Activated CD8-positive, alpha-beta memory T cell treated with anti-CD3 and anti-CD28 coated beads, Interleukin-2, amount 50 U/mL, for 48 hours (primary cell): ENCODE results near the gene CSTF1.
A peak's percentile ranks its signal among the peaks of the same experiment; 100 is the strongest.

Experiments
- DNase-seq: peaks from one replicate; pipeline ENCODE4 v3.0.0-alpha.2; 2020

The CSTF1 gene

GRCh38 chr20:56392132-56392880 is at the start of gene CSTF1, which contains the start of gene AURKA:
TSS of gene CSTF1 (plus strand) at chr20:56392645. CDS start at chr20:56395553, 2,908 bp downstream.
TSS of gene AURKA (minus strand) at chr20:56392215. CDS start at chr20:56388197, 4,018 bp downstream.
- DNase-seq = peak; percentile 99

DNA sequence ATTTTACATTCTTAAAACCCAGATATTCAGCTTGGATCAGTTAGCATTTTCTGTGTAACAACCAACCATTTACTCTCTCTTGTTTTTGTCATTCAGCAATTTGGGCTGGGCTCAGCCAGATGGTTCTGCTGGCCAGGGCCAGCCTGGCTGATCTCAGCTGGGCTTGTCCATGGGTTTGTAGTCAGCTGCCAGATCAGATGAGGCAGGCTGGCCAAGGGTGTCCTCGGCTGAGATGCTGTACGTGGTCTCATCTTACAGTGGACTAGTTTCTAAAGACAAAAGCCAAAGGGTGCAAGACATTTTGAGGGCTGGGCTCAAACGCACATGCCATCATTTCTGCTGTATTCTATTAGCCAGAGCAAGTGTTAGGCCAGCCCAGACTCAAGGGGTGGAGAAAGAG is 49.7 kb upstream of the CSTF1 start:
- no peak for DNase-seq

GRCh38 chr20:56343861-56344381 is 48.5 kb upstream of the CSTF1 start:
- peak; percentile 83 for DNase-seq

GRCh38 chr20:56345911-56346310 is 46.5 kb upstream of the CSTF1 start:
- no peak for DNase-seq

GRCh38 chr20:56347628-56348304 is 44.7 kb upstream of the CSTF1 start:
- DNase-seq = no peak

DNA sequence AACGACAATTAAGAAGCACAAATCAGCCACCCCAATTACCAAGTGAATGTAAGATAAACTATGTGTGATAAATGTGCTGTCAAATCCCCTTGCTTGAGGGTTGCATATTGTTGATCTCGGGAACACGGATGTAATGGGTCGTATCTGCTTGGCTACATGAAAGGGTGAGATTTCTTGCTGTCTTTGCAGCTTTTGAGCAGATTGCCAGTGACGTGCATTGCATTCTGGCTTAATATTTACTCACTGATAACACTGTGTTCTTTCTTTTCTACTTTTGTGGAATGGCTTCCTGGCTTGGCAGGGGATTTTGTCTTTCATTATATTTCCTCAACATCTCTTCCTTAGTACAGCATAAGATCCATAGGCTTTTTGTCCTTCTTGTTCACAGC is 44.1 kb upstream of the CSTF1 start:
- DNase-seq = no peak

GRCh38 chr20:56348746-56349145 is 43.7 kb upstream of the CSTF1 start:
- no peak for DNase-seq

DNA sequence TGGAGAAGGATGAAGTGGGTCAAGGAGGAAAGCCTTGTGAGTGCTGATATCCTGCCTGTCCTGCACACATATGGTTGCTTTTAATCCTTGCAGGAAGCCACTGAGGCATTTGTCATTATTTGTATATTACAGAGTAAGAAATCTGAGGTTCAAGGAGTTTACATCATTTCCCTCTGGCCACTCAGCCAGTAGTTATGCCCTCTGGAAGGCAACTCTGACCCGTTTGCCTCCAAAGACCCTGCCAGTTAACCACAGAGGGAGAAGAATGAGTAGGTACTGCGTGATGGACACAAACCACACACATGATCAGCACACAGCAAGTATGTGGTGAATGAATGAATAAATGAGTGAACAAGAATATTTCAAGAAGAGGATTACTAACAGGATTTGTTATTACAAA is 41.6 kb upstream of the CSTF1 start:
- DNase-seq = no peak

GRCh38 chr20:56352345-56353055 is 39.9 kb upstream of the CSTF1 start:
- DNase-seq = no peak

DNA sequence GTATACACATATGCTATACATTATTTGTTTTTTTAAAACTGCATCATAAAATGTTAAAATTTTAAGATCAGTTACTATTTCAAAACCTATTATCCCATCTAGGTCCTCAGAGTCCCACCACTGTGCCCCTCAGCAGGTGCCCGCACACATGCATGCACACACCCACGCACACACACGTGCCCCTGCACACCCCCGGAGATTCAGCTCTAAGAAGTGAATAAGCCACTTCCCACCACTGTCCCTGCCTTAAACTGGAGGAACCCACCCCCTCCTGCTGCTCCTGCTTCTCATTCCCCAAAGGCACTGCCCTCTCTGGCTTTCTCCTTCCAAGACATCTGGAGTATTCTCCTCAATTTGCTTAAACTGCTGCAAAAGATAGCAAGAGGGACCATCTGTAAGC is 39.1 kb upstream of the CSTF1 start:
- DNase-seq = no peak

GRCh38 chr20:56358070-56358469 is 34.4 kb upstream of the CSTF1 start:
- DNase-seq = no peak

DNA sequence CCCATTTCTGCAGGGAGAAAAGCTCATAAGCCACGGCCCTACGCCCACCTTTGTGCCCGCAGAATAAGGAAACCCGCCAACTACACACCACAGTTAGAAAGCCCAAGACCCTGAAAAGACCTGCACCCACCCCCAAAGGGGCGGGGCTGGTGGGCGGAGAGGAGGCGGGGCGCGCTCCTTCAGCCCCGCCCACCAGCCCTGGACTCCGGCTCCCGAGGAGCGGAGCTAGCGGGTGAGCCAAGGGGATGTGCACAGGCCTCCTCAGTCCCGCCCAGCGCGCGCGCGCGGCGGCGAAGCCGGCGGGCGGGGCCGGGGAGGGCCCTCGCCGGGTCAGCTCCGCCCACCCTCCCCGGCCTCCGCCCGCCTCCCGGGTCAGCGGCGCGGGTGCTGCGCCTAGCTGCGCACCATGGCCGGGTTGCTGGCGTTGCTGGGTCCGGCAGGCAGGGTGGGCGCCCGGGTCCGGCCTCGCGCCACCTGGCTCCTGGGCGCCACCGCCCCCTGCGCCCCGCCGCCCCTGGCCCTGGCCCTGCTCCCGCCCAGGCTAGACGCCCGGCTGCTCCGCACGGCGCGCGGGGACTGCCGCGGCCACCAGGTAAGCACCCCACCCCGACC is 33.7 kb upstream of the CSTF1 start, which contains the start of gene FAM210B:
FAM210B (plus strand) TSS at position 375 of the 612 bp plus-strand sequence; CDS start at position 407, 32 bp downstream.
- DNase-seq = peak; percentile 89

- DNase-seq = peak; percentile 61
Measured at GRCh38 chr20:56359212-56360132, 33.0 kb upstream of the CSTF1 start.

DNA sequence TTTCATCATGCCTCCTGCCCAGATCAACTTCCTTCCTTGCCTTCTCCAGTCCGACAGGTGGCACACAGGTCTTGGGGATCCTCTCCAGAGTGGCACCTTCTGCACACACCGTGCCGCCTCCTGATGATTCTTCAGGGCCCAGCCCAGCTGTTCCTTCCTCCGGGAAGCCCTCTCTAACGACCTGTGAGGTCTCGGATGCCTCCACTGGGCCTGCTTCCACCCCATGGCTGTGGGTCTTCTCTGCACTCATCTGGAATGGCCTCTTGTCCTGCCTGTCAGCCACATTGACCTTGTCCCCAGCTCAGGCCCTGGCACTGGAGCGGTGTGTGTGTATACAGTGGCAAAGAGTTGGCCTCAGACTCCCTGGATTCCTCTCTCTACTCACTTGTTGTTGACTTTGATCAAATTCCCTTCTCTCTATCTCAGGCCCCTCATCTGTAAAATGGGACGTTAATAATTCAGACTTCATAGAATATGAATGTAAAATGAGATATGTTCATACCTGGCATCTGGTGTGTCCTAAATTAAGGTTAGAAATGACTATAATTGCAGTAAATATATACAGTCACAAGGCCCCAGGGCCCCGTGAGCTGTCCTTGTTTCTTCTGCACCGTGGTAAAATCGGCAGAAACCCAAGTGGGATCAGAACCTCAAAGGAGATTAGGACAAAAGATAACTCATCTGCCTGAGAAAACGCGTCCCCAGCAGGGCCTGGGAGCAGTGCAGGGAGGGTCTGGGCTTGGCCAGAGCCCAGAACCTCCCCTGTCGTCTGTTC is 32.1 kb upstream of the CSTF1 start:
- no peak for DNase-seq

GRCh38 chr20:56360908-56361205 is 31.6 kb upstream of the CSTF1 start:
- no peak for DNase-seq

DNA sequence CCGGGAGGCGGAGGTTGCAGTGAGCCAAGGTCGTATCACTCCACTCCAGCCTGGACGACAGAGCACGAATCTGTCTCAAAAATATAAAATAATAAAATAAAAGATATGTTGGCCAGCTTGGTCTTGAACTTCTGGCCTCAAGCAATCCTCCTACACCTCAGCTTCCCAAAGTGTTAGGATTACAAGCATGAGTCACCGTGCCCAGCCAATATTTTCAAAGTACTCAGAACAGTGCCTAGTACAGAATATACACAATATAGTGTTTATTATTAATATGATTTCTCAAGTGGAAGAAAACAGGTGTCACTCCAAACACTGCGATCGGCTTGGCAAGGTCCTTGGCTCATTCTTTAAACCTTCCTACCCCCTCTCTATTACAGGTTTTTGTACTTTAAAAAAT is 30.5 kb upstream of the CSTF1 start:
- no peak for DNase-seq

- DNase-seq = no peak
Measured at GRCh38 chr20:56362833-56363413, 29.5 kb upstream of the CSTF1 start.

DNA sequence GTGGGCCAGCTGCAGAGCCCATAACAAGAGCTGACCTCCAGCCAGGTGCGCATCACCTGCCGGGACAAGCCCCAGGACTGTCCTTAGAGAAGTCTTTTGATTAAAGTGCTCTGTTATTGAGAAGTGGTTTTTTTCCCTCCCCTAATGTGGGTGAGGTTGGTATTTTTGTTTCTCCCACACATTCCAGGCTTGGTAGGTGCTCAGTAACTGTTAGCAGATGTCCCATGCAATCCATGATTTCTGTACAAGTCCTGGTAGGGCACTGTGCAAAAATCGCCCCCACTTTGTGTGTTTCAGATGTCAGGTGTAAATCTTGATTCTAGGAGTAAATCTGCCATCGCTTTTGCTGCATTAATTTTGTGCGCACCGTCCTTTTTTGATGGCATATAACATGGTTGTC is 29.0 kb upstream of the CSTF1 start:
- DNase-seq = no peak

GRCh38 chr20:56368351-56369134 is 23.9 kb upstream of the CSTF1 start:
- DNase-seq = peak; percentile 22

GRCh38 chr20:56369179-56369578 is 23.3 kb upstream of the CSTF1 start:
- DNase-seq = no peak
